CD4-positive, alpha-beta T cell treated with Interferon alpha-2 for 1 hour (primary cell): ENCODE results near the gene C2.
"Not testable (repeated sequence)": the region's sequence is repeated elsewhere in the genome, so short reads cannot be mapped to it uniquely, and the experiment has no call there.

Source experiments
- DNase-seq, 2 donors: peaks; one replicate each; pipeline ENCODE4 v3.0.0-alpha.2; 2020 to 2022

C2 gene

DNA sequence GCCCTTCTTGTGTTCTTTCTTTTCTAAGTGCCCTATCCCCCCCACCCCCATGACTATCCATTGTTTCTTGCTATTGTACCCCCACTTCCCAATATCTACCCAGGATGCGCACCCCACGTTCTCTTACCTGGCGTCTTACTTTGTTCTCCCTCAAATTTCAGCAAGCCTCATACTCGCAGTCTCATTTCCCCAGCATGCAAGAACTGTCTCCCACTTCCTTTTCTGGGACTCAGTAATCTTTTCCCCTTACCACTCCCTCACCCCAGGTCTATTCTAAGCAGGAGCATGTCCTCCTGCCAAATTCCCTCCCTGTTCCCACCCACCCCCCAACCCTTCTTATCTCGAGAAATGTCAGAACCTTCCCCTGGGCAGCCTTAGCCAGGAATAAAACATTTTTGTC lies 28.3 kb upstream of the C2 start:
- DNase-seq: no peak

DNA sequence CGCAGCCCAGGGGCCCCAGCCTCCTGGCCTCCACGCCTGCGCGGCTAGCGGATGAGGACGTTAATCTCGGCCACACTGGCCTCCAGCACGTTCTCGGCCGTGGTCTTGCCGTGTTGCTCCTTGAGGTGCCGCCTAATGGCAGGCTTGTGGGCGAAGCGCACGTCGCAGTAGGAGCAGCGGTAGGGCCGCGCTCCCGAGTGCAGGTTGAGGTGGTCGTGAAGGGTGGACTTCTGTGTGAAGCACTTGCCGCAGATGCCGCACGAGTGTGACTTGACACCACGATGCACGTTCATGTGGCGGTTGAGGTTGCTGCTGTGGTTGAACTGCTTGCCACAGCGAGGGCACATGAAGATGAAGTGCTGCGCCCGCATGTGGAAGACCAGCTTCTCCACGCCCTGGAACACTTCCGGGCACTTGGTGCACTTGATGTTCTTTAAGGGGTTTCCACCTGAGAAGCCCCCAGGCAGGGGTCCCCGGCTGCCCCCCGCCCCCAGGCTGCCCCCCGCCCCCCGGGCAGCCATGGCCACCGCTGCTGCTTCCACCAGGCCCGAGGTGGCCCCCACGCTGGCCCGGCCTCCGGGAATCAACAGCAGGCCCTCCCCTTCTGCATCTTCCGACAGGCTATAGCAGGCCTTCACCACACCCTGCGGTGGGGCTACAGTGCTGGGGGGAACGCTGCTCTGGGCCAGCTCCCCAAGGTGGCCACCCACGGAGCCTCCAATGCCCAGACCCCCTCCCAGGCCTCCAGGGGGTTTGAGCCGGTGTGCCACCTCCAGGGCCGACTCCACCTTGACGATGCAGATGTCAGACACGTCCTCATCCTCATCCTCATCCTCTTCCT lies 27.4 kb upstream of the C2 start:
- DNase-seq: peak in 1 of 2 donors; percentile 29

DNA sequence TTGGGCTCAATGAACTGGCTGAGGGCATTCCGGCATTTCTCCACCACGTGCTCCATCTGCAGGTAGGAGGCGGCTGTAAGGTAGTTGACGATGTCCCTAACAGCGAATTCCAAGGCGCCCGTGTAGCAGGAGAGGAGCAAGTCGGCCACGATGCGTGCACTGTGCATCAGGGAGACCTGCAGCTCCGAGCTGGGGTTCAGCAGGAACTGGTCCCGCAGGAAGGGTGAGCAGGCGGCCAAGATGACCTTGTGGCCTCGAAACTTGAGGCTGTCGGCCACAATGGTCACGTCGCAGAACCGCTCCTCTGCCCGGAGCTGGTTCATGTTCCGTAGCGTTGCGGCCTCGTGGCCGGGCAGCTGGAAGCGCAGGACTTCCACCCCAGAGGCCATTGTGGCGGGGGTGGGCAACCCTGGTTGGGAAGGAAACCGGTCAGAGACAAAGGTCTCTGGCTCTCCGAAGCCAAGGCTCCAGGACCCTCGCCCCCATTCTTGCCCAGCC lies 26.6 kb upstream of the C2 start:
- no peak for DNase-seq

DNA sequence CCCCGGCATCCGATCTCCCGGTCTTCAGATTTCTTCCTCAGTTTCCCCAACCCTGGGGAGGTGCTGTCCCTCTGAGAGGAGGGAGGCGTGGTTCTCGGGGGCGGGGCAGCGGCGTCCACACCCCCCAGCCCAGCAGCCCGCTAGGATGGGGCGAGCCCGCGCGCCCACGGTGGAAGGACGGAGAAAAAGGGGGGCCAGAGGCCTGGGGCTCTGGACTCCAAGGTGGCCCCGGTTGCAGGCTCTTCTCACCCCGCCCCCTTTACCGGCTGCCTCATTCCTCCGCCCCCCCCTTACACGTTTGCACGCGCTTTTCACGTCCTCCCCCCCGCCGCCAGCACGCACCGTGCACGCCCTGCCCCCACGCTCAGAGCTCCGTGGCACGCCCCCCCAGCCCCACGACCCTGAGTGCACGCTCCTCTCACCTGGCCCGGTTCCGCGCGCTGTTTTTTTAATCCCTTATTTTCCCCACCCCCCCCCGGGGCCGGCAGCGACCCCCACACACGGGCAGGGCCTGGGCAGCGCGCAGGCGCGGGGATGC lies 26.0 kb upstream of the C2 start:
- peak; percentile 59 to 66 for DNase-seq

DNA sequence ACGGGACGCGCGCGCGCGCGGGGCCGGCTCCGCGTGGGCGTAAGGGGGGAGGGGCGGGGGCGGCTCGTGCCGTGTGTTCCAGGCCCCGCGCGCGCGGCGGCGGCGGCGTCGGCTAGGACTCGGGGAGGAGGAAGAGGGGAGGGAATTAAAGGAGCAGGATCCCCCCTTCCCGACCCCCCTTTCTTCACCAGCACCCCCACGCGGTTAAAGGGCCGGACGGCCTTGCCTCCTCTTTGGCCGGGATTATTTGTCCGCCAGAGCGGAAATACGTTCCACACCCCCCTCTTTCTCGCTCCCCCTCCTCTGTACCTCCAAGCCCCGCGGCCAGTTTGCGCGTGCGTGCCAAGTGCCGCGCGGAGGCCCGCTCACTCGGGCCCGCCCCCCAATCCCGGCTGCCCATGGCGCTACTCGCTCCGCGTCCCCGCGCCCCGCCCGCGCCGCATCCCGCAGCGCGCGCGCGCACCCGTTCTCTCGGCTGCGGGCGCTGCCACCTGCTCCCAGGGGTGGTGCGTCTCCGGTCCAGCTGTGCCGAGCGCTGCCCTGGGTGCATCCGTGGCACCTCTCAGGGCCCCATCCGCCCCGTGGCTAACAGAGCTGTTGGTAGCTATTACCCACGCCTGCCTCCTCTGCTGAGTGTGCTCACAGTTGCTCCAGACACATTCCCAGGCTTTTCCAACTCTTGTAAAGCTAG lies 25.4 kb upstream of the C2 start, which contains the start of gene ZBTB12:
TSS of gene ZBTB12 (minus strand) at position 134 of the 691 bp plus-strand sequence. CDS start 781 bp downstream, outside the sequence.
- DNase-seq: peak; percentile 89 to 91

DNA sequence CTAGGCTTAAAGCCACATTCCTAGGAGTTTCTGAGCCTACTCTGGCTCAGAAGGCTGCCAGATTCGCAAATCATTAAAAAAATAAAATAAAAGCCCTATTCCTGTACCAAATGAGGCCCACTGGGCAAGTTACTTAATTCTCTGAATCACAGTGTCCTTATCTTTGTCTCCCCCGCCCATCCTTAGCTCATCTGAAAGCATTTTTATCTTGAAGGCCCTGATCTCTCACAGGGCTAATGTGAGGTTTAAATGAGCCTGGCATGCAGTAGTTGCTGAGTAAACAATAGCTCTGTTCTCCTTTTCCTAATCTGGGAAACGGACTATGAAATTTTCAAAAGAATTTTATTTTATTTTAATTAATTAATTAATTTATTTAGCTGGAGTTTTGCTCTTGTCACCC lies 23.6 kb upstream of the C2 start:
- no peak for DNase-seq

DNA sequence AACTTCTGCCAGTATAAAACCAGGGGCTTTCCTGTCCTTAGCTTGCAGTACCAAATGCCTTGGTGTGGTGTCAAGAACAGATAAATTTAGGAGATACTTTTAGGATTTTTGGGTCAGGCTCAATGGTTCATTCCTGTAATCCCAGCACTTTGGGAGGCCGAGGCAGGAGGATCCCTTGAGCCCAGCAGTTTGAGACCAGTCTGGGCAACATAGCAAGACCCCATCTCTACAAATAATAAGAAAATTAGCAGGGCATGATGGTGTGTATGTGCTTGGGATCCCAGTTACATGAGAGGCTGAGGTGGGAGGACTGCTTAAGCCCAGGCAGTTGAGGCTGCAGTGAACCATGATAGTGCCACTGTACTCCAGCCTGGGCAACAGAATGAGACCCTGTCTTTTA lies 22.5 kb upstream of the C2 start:
- DNase-seq: no peak

DNA sequence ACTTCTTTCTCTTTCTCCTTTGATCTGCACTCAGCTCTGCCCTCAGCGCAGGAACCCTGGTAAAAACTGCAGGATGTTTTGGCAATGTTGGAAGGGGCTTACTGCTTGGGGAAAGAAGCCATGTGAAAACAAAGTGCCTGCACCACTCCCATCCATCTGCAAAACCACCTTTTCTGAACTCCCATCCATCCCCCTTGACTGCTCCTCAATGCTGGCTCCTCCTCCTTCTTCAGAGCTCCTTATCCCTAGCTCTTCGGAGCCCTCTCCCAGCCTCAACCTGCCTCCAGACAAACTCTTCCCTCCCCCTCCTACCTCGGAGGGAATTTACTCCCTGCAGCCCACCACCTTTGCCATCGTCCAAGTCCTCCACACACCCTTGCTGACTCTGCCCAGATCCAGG lies 21.4 kb upstream of the C2 start:
- no peak for DNase-seq

DNA sequence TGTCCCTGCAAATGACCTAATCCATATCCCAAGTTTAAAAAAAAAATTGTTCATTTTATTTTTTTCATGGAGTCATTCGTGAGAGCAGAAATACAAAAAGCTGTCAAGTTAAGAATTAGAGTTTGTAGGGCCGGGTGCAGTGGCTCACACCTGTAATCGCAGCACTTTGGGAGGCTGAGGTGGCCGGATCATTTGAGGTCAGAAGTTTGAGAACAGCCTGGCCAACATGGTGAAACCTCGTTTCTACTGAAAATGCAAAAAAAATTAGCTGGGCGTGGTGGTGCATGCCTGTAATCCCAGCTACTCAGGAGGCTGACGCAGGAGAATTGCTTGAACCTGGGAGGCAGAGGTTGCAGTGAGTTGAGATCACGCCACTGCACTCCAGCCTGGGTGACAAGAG lies 20.8 kb upstream of the C2 start:
- DNase-seq: not testable (repeated sequence)

DNA sequence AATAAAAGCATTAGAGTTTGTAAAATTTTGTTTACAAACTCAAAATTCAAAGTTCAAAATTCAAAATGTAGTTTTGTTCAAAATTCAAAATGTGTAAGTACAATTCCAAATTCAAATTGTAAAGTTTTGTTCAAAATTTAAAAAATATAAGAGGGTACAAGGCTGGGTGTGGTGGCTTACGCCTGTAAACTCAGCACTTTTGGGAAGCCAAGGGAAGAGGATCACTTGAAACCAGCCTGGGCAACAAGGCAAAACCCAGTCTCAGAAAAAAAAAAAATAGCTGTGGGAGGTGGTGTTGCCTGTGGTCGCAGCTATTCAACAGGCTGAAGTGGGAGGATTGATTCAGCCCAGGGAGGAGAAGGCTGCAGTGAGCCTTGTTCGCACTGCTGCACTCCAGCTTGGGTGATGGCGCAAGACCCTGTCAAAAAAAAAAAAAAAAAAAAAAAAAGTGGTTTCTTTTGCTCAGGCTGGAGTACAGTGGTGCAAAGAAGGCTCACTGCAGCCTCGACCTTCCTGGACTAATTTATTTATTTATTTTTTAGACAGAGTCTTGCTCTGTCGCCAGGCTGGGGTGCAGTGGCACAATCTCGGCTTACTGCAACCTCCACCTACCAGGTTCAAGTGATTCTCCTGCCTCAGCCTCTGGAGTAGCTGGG lies 20.2 kb upstream of the C2 start:
- no peak for DNase-seq

DNA sequence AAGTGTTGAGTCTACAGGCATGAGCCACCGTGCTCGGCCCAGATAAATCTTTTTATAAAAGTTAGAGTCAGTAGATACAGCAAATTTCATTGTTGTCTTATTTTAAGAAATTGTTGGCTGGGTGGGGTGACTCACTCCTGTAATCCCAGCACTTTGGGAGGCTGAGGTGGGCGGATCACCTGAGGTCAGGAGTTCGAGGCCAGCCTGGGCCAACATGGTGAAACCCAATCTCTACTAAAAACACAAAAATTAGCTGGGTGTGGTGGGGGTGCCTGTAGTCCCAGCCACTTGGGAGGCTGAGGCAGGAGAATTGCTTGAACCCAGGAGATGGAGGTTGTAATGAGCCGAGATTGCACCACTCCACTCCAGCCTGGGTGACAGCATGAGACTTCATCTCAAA lies 19.3 kb upstream of the C2 start:
- DNase-seq: not testable (repeated sequence)

DNA sequence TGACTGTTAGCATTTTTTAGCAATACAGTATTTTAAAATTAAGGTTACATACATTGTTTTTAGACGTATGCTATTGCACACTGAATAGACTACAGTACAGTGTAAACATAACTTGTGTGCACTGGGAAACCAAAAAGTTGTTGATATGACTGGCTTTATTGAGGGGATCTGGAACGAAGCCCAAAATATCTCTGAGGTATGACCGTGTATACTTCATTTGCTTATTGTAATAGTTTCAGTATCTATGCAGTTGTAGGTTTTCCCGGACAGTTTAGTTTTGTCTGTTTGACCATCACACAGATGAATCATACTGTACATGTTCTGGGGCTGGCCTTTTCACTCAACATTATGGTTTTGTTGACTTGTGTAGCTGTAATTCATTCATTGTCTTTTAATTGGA lies 18.7 kb upstream of the C2 start:
- no peak for DNase-seq

DNA sequence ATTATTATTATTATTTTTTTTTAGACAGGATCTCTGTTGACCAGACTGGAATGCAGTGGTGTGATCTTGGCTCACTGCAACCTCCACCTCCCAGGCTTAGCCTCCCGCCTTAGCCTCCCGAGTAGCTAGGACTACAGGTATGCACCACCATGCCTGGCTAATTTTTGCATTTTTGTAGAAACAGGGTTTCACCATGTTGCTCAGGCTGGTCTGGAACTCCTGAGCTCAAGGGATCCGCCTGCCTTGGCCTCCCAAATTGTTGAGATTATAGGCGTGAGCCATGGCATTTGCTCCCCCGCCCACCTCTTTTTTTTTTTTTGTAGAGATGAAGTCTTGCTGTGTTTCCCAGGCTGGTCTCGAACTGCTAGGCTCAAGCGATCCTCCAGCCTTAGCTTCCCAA lies 18.2 kb upstream of the C2 start:
- not testable (repeated sequence) for DNase-seq

DNA sequence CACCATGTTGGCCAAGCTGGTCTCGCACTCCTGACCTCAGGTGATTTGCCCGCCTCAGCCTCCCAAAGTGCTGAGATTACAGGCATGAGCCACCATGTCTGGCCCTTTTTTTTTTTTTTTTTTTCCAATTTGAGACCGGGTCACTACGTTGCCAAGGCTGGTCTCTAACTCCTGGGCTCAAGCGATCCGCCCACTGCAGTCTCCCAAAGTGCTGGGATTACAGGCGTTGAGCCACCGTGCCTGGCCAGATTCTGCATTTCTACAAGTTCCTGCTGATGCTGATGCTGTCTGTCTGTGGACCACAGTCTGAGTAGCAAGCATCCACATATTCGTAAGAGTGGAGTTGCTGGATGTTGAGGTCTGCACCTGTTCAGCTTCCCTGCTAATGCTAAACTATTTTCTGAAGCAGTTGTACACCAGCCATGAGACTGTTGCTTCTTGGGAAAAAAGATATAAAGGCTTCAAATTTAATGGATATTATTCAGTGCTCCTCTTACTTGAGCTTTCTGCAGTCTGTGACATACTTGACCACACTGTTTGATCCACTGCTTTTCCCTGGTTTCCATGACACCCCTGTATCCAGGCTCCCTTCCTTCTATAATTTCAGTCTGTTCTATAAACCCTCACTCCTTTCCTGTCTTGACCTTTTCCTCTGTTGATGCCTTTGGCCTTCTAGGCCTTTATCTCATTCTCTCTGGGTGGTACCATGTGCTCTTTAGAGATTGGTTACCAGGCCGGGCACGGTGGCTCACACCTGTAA lies 15.5 kb upstream of the C2 start:
- DNase-seq: no peak

DNA sequence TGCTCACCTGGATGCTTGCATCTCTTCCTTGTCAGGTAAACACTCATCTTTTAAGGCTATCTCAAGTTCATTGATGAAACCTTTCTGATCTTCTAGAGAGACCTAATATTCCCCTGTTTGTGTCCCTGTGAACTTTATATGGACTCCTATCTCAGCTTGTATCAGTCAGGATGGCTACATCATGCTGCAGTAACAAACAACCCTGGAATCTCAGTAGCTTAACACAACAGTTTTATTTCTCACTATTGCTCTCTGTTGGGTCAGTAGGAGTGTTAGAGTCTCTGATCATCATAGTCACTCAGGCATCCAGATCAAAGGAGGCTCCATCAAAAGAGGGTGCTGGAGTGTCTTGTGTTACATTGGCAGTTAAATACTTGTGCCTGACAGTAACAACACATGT lies 12.2 kb upstream of the C2 start:
- DNase-seq: no peak

DNA sequence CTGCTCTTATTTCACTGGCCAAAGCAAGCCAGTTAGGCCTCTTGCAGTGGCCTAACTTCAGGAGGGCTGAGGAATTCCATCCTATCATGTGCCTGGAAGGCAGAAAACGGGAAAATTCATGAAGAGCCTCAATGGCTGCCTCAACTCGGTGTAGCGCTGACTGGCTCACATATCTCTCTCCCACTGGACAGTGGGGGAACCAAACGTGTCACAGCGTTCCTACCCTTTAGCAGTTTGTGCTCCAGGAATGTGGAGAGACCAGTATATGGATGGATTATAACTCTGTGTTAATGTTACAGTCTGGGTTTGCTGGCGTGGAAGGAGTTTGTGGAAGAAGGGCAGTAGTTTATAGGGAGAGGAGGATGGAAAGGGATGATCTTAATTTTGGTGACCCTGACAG lies 11.8 kb upstream of the C2 start:
- no peak for DNase-seq

DNA sequence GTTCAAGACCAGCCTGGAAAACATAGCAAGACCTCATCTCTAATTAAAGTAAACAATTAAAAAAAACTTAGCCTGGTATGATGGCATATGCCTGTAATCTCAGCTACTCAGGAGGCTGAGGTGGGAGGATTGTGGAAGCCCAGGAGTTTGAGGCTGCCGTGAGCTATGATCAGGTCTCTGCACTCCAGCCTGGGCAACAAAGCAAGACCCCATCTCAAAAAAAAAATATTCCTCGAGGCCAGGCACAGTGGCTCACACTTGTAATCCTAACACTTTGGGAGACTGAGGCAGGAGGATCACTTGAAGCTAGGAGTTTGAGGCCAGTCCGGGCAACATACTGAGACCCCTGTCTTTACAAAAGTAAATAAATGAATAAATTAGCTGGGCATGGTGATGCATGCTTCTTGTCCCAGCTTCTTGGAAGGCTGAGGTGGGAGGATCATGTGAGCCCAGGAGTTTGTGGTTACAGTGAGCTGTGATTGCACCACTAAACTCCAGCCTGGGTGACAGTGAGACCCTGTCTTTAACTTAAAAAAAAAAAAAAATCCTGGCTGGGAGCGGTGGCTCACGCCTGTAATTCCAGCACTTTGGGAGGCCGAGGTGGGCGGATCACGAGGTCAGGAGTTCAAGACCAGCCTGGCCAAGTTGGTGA lies 9.3 kb upstream of the C2 start:
- no peak for DNase-seq

DNA sequence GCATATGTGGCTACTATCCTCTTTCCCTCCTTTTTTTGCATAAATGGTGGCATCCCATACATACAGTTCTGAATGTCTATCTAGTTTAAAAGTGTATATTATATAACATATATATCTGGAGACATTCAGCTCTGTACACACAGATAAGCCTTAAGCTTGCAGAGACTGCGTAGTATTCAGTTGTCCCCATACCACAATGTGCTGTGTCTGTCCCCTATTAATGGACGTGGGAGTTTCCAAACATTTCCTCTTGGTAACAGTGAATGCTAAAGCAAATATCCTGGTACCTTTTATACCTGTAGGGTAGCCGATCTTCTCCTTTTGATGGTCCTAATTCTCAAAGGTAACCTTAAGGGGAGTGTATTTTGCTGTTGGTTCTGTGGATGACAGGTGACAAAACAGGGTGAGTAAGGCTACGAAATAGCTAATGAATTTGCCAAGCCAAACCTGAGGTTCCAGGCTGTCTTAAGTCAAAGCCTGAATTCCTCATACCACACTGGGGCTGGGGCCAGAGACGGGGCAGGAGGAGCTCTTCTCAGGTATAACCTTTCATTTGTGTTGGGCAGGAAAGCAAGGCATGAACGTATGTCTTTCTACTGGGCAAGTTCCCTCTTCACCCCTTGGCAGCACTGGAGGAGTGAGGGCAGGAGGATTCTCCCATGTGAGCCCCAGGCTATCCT lies 7.8 kb upstream of the C2 start:
- no peak for DNase-seq

DNA sequence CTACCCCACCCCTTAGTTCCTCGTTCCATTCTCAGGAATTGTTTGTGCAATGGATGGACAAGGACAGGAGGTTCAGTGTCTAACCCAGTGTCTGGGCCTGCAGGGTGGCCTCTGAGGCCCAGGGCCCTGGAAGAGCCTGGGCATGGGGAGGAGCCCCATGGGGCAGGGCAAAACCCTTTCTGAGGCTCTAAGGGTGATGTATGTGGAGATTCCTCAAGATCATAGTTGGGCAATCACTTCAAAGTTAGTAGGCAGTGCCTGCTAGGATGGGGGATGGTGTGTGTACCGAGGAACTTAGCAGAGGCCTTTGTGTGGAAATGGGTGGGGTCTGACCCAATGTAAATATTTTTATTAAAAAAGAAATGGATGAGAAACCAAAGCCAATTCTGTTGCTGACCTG lies 6.7 kb upstream of the C2 start:
- no peak for DNase-seq

DNA sequence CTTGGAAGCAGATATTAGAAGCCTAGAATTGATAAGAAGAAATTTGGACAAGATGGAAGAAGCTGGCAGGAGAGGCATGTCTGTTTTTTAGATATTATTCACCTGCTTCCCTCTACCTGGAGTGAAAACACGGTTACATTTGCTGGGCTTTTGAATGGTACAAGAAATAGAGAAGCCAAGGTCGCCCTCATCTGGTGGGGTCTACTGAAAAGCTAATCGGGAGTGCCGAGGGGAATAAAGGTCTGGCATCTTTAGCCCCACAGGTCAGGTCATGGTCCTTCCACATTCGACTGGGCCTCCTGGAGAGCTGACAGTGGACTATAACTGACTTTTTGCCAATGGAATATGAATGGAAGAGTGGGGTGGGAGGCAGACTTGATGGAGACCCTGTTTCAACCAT lies 4.6 kb upstream of the C2 start:
- DNase-seq: peak in 1 of 2 donors; percentile 34

DNA sequence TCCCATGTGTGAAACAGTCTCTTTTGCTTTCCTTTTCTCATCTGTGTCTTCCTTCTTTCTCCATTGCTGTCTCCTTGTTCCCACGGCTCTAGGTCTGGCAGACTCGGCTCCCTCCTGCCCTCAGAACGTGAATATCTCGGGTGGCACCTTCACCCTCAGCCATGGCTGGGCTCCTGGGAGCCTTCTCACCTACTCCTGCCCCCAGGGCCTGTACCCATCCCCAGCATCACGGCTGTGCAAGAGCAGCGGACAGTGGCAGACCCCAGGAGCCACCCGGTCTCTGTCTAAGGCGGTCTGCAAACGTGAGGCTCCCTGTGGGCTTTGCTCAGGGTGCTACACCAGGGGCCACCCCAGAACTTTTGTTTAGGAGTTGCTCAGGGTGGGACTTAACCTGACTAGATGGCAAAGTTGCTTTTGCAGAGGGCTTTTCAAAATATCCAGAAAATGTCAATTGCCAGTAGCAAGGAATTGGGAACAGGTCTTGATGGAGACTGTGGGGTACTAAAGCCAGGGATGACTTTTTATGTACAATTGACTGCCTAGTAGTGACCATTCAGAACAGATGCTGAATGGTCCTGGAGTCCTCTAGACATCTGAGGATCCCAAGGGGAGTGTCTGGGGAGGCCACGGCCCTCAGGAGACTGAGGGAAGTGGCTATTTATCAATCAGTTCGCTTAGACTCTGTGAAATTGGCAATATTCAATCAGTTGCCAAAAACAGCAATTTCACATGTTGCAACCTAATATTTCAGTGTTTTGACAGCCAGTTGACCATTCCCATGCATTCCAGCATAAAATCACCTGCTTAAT lies 550 bp downstream of the C2 start:
- DNase-seq: no peak
